Astrocyte of the spinal cord (primary cell): ENCODE results near the gene ENTPD8.

Experiments
- DNase-seq: peaks from one replicate; pipeline ENCODE4 v3.0.0; 2011; ENCODE audit warnings: low read depth, low spot score
- H3K4me3 ChIP-seq: 2 replicates; pipeline ENCODE4 v1.5.1; 2011; ENCODE audit warnings: low read depth, mild to moderate bottlenecking, low read length, moderate library complexity
- in situ Hi-C: cut with HindIII; loops from 2 replicates; pipeline ENCODE4 v1.10.0; 2017; ENCODE audit warnings: low sequenced_read_pairs
- TF ChIP-seq, protein P1 (sequence below): IDR thresholded peaks from 2 replicates; pipeline ENCODE4 v1.5.1; 2012; ENCODE audit warnings: low read depth, mild to moderate bottlenecking, low read length, inconsistent platforms

The ENTPD8 gene, protein sequence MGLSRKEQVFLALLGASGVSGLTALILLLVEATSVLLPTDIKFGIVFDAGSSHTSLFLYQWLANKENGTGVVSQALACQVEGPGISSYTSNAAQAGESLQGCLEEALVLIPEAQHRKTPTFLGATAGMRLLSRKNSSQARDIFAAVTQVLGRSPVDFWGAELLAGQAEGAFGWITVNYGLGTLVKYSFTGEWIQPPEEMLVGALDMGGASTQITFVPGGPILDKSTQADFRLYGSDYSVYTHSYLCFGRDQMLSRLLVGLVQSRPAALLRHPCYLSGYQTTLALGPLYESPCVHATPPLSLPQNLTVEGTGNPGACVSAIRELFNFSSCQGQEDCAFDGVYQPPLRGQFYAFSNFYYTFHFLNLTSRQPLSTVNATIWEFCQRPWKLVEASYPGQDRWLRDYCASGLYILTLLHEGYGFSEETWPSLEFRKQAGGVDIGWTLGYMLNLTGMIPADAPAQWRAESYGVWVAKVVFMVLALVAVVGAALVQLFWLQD

DNA sequence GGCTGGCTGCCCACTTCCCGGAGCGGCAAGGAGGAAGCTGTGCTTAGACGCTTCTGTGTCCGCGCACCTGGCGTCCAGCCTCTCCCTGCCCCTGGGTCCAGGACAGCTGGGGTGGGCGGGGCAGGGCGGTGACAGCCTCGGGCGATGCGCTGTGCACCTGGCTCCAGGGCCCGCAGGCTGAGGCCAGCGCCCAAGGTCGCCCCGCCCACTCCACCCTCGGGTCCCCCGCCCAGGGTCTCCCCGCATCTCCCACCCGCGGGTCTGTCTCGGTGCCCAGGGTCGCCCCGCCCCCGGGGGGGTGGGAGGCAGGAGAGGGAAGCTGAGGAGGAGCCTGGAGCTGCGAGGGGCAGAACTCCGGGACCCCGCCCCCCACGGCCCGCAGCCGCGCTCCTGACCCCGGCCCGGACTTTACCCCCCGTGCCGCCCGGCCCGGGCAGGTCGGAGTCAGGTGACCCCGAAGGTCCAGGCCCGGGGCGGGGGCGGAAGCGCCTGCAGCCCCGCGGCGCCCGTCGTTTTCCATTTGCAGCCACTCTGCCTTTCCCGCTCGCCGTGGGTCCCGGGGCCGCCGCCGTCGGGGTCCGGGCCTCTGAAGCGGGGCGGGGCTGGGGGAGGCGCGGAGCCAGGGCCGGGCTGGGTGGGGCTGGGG, at the start of gene ENTPD8:
Gene ENTPD8 (minus strand): TSS at position 69 of the 646 bp plus-strand sequence. CDS start 3,072 bp downstream, outside the sequence.
- in situ Hi-C loops: no loop called here
- TF ChIP-seq, protein P1, sequence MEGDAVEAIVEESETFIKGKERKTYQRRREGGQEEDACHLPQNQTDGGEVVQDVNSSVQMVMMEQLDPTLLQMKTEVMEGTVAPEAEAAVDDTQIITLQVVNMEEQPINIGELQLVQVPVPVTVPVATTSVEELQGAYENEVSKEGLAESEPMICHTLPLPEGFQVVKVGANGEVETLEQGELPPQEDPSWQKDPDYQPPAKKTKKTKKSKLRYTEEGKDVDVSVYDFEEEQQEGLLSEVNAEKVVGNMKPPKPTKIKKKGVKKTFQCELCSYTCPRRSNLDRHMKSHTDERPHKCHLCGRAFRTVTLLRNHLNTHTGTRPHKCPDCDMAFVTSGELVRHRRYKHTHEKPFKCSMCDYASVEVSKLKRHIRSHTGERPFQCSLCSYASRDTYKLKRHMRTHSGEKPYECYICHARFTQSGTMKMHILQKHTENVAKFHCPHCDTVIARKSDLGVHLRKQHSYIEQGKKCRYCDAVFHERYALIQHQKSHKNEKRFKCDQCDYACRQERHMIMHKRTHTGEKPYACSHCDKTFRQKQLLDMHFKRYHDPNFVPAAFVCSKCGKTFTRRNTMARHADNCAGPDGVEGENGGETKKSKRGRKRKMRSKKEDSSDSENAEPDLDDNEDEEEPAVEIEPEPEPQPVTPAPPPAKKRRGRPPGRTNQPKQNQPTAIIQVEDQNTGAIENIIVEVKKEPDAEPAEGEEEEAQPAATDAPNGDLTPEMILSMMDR: no peak
- no peak for DNase-seq
- H3K4me3 ChIP-seq: no peak within 1 kb of the TSS

DNA sequence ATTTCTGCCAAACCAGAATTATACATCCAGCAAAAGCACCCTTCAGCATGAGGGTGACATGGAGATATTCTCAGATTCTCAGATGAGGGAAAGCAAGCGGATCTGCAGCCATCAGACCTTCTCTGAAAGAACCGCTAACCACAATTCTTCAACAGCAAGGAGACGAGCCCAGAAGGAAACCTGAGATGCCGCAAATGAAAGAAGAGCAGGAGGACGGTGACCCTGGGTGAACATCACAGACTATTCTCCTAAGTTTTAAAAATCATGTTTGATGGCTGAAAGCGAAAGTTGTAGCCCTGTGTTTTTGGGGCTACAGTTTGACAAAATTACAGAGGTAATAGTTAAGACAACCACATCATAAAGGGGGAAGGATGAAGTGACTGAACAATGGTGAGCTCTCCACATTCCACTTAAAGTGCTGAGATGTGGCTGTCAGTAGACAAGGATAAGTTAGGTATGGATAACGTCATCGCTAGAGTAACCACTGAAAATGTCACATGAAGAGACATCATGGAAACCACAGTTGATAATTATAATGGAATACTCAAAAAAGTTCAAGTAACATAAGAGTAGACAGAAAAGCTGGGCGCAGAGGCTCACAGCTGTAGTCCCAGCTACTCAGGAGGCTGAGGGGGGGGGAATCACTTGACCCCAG, 49.5 kb upstream of the ENTPD8 start:
- H3K4me3 ChIP-seq: no peak overlapping the region
- no peak for DNase-seq
- TF ChIP-seq, protein P1: no peak
- in situ Hi-C loops: no loop called here

DNA sequence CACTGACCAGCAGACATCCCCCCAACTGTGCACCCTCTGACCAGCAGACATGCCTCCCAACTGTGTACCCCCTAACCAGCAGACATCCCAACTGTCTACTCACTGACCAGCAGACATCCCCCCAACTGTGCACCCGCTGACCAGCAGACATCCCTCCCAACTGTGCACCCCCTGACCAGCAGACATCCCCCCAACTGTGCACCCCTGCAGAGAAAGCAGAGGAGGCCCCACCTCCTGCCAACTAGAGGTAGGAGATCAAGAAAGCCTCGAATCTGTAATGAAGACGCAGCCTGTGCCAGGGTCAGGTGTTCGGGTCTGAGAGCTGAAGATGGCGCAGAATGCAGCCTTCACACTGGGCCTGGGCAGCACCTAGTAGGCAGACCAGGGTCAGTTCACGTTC, 47.7 kb upstream of the ENTPD8 start:
- no peak overlapping the region for H3K4me3 ChIP-seq
- in situ Hi-C loops: no loop called here
- TF ChIP-seq, protein P1: no peak
- no peak for DNase-seq

DNA sequence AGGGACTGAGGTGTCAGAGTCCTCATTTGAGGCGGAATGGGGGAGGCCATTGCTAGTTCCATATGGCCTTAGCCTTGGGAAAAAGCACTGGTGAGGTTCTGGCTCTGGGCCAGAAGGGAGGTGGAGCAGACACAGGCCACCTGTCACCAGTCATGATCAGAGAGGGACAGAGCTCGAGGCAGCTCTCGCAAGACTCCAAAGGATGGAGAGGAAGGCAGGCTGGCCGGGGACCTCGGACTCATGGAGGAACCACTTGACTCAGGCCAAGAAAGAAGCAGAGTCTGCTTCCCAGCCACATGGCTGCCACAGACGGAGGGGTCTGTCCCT, 47.1 kb upstream of the ENTPD8 start:
- DNase-seq: no peak
- in situ Hi-C loops: no loop called here
- TF ChIP-seq, protein P1: no peak
- no peak overlapping the region for H3K4me3 ChIP-seq

DNA sequence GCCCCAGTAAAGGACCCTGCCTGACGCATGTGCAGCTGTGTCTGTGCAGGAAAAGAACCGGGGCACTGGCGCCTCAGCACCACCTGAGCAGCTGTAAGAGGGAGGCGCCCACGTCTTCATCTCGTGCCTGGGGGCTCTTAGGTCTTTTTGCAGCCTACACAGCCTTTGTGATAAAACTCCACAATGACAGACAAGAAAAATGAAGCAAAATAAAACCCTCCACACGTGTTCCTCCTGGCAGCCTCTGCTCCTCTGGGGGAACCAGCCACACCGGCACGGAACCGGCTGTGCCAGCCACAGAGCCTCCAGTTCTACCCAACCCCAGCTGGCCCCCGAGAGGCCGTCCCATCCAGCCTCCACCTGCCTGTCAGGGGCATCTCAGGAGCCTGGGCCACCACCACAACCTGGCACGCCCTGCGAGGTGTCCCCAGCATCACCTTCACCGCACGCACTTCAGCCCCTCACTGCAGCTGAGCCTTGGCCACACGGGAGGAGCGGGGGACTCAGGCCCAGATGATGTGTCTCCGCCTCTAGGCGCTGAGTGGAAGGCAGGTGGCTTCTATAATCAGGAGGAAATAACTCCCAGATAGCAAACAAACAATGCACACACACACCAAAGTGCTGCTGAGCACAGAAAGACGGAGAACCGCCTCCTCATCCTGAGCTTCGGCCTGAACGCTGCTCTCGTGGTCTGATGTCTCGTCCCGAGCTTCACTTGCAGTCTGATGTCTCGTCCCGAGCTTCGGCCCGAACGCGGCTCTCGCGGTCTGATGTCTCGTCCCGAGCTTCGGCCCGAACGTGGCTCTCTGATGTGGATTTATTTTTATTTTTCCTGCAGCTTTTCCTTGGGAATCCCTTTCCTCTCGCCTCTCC, 46.5 kb upstream of the ENTPD8 start:
- no peak for DNase-seq
- in situ Hi-C loops: no loop called here
- no peak overlapping the region for H3K4me3 ChIP-seq
- TF ChIP-seq, protein P1: no peak
